ENCODE measurements around the gene HDAC4.

Gene HDAC4

GRCh38 chr2:239111401-239112100 lies 289.3 kb downstream of the HDAC4 start:
- no peak for DNase-seq

- DNase-seq: no peak
Measured at GRCh38 chr2:239110595-239111048, 290.2 kb downstream of the HDAC4 start.

- DNase-seq: no peak
Measured at GRCh38 chr2:239109928-239110545, 290.8 kb downstream of the HDAC4 start.

- no peak for DNase-seq
Measured at GRCh38 chr2:239109041-239109927, 291.5 kb downstream of the HDAC4 start.

- no peak for DNase-seq
Measured at GRCh38 chr2:239108459-239108858, 292.4 kb downstream of the HDAC4 start.

GRCh38 chr2:239107936-239108335 lies 292.9 kb downstream of the HDAC4 start:
- DNase-seq: no peak

GRCh38 chr2:239106966-239107365 lies 293.9 kb downstream of the HDAC4 start:
- no peak for DNase-seq

- DNase-seq: peak; percentile 37
Measured at GRCh38 chr2:239106314-239106908, 294.4 kb downstream of the HDAC4 start.

- no peak for DNase-seq
Measured at GRCh38 chr2:239105234-239105633, 295.6 kb downstream of the HDAC4 start.

GRCh38 chr2:239104800-239105199 lies 296.0 kb downstream of the HDAC4 start:
- DNase-seq: no peak

GRCh38 chr2:239103125-239104098 lies 297.4 kb downstream of the HDAC4 start:
- no peak for DNase-seq

- DNase-seq: no peak
Measured at GRCh38 chr2:239102266-239102665, 298.6 kb downstream of the HDAC4 start.

- DNase-seq: no peak
Measured at GRCh38 chr2:239101807-239102206, 299.0 kb downstream of the HDAC4 start.

GRCh38 chr2:239101071-239101470 lies 299.7 kb downstream of the HDAC4 start:
- no peak for DNase-seq

GRCh38 chr2:239099474-239099873 lies 301.3 kb downstream of the HDAC4 start:
- no peak for DNase-seq

- no peak for DNase-seq
Measured at GRCh38 chr2:239098288-239098970, 302.4 kb downstream of the HDAC4 start.

GRCh38 chr2:239097428-239097696 lies 303.5 kb downstream of the HDAC4 start:
- DNase-seq: no peak

- DNase-seq: no peak
Measured at GRCh38 chr2:239096676-239097427, 304.0 kb downstream of the HDAC4 start.

- no peak for DNase-seq
Measured at GRCh38 chr2:239095460-239096081, 305.2 kb downstream of the HDAC4 start.

GRCh38 chr2:239094867-239095266 lies 306.0 kb downstream of the HDAC4 start:
- no peak for DNase-seq

All from activated CD4-positive, alpha-beta T cell treated with anti-CD3 and anti-CD28 coated beads, Interleukin-10, Interleukin-2, amounts not matched to agents 100 ng/mL and 50 ng/mL, durations not matched to agents 16 hours and 8 hours (primary cell).